SU-DHL-6 (cell line): ENCODE data around the gene CDKAL1.

ENCODE experiments used
- EZH2phosphoT487 ChIP-seq: fragments of 200-600 bp; sonication (generic), shearing (Covaris generic); conservative IDR thresholded peaks from 2 replicates; pipeline ENCODE4 v1.6.1; 2018; ENCODE audit warnings: mild to moderate bottlenecking, antibody characterized with exemption, low read length, moderate library complexity, mixed read lengths
- TF ChIP-seq, protein P1 (sequence below): fragments of 200-600 bp; sonication (generic); IDR thresholded peaks from one replicate; pipeline ENCODE4 v1.5.1; 2017; ENCODE audit warnings: antibody characterized with exemption, mild to moderate bottlenecking, low read length, moderate library complexity; ENCODE audit not compliant: insufficient read depth, poor library complexity, severe bottlenecking

DNA sequence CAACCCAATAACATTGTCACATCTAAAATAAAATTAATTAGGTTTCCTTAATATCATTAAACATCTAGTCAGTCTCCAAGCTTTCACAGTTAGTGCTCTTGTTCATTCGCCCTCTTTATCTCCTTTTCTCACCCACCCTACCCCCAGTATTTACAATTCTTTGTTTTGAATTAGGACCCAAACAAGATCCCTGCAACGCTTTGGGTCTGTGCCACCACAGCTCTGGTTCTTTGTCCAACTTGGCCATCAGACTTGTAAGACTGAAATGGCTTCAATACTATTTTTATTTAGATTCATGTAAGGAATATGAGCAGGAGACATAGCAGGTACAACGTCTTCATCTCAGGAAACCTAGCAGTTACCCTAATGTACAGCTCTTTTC, 276.5 kb downstream of the CDKAL1 start:
- TF ChIP-seq, protein P1, sequence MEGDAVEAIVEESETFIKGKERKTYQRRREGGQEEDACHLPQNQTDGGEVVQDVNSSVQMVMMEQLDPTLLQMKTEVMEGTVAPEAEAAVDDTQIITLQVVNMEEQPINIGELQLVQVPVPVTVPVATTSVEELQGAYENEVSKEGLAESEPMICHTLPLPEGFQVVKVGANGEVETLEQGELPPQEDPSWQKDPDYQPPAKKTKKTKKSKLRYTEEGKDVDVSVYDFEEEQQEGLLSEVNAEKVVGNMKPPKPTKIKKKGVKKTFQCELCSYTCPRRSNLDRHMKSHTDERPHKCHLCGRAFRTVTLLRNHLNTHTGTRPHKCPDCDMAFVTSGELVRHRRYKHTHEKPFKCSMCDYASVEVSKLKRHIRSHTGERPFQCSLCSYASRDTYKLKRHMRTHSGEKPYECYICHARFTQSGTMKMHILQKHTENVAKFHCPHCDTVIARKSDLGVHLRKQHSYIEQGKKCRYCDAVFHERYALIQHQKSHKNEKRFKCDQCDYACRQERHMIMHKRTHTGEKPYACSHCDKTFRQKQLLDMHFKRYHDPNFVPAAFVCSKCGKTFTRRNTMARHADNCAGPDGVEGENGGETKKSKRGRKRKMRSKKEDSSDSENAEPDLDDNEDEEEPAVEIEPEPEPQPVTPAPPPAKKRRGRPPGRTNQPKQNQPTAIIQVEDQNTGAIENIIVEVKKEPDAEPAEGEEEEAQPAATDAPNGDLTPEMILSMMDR = no peak
- TF ChIP-seq EZH2phosphoT487 = no peak
